Right atrium auricular region (tissue), 2 donors: ENCODE measurements around the gene HLF. TPM values are rescaled to one million over a fixed set of nuclear protein-coding genes. Genes with fewer than 3 reads are reported as not detected.
"Not testable (repeated sequence)": the region's sequence is repeated elsewhere in the genome, so short reads cannot be mapped to it uniquely, and the experiment has no call there.

ENCODE experiments used
- DNase-seq: peaks from one replicate; pipeline ENCODE4 v3.0.0-alpha.2; 2019; ENCODE audit warnings: low spot score
- H3K27ac ChIP-seq, 2 donors: fragments of 200-600 bp; sonication (generic); 1 replicate in 1 of 2; 2 replicates in 1 of 2; pipeline ENCODE4 v1.5.1; 2016 to 2019
- H3K27me3 ChIP-seq, 2 donors: fragments of 200-600 bp; sonication (generic); one replicate each; pipeline versions ENCODE4 v1.5.1 to v1.6.0; 2017 to 2019
- H3K36me3 ChIP-seq: fragments of 200-600 bp; sonication (generic); one replicate; pipeline ENCODE4 v1.5.1; 2016
- H3K4me1 ChIP-seq, 2 donors: fragments of 200-600 bp; sonication (generic); one replicate each; pipeline versions ENCODE4 v1.5.1 to v1.6.0; 2017 to 2019
- H3K4me3 ChIP-seq, 2 donors: fragments of 200-600 bp; sonication (generic); 1 replicate in 1 of 2; 2 replicates in 1 of 2; pipeline ENCODE4 v1.5.1; 2017 to 2019; ENCODE audit warnings: mild to moderate bottlenecking in 1 of 2, moderate library complexity in 1 of 2
- H3K9me3 ChIP-seq, 2 donors: fragments of 200-600 bp; sonication (generic); one replicate each; pipeline ENCODE4 v1.5.1; 2019
- total RNA-seq, 2 donors: library from RNA; depleted of rRNA; stranded (reverse); fragments of >200 nt; gene quantifications; one replicate each; pipeline ENCODE4 v1.1.0, GENCODE V29; 2016
- TF ChIP-seq, protein P1 (sequence below), 2 donors: fragments of 200-600 bp; sonication (generic); IDR thresholded peaks; one replicate each; pipeline ENCODE4 v1.5.1; 2019; ENCODE audit warnings: antibody characterized with exemption in 2 of 2

Gene HLF
- total RNA-seq, 2 donors from 2014 or later, result 36.9 to 38.4 TPM

DNA sequence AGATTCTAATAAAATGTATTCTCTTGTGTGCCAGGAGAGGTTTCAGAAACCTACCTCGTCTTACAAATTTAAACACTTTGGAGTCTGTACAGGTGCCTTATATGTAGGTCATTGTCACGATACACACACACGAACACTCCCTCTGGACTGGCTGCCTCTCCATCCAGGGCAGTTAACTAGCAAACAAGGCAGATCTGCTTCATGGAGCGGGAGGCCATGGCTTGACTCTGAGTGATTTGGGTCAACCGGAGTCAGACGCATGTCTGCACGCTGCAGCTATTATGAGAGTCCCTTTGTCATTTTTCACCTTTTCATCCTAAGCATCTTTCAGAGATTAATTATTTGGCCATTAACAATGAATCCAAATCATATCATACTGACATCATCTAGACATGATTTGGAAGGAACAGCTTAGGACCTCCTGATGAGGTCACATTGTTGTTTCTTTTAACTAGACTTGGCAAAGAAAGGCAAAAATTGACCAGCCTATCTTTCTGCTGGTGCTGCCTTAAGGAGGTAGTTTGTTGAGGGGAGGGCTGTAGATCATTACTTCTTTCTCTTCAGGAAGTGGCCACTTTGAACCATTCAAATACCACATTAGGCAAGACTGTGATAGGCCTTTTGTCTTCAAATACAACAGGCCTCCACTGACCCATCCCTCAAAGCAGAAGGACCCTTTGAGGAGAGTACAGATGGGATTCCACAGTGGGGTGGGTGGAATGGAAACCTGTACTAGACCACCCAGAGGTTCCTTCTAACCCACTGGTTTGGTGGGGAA, 58.9 kb downstream of the HLF start:
- H3K9me3 ChIP-seq, result no peaks in the 10 kb centered on the region
- H3K27ac ChIP-seq, result no peak overlapping the region
- TF ChIP-seq, protein P1, sequence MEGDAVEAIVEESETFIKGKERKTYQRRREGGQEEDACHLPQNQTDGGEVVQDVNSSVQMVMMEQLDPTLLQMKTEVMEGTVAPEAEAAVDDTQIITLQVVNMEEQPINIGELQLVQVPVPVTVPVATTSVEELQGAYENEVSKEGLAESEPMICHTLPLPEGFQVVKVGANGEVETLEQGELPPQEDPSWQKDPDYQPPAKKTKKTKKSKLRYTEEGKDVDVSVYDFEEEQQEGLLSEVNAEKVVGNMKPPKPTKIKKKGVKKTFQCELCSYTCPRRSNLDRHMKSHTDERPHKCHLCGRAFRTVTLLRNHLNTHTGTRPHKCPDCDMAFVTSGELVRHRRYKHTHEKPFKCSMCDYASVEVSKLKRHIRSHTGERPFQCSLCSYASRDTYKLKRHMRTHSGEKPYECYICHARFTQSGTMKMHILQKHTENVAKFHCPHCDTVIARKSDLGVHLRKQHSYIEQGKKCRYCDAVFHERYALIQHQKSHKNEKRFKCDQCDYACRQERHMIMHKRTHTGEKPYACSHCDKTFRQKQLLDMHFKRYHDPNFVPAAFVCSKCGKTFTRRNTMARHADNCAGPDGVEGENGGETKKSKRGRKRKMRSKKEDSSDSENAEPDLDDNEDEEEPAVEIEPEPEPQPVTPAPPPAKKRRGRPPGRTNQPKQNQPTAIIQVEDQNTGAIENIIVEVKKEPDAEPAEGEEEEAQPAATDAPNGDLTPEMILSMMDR (IDR thresholded peaks at IDR 0.05), result no peak
- no peaks in the 10 kb centered on the region for H3K27me3 ChIP-seq
- H3K4me3 ChIP-seq, result no peak overlapping the region
- no peaks in the 10 kb centered on the region for H3K4me1 ChIP-seq
- H3K36me3 ChIP-seq, result peaks cover 4% of the 10 kb centered on the region
- DNase-seq, result no peak

DNA sequence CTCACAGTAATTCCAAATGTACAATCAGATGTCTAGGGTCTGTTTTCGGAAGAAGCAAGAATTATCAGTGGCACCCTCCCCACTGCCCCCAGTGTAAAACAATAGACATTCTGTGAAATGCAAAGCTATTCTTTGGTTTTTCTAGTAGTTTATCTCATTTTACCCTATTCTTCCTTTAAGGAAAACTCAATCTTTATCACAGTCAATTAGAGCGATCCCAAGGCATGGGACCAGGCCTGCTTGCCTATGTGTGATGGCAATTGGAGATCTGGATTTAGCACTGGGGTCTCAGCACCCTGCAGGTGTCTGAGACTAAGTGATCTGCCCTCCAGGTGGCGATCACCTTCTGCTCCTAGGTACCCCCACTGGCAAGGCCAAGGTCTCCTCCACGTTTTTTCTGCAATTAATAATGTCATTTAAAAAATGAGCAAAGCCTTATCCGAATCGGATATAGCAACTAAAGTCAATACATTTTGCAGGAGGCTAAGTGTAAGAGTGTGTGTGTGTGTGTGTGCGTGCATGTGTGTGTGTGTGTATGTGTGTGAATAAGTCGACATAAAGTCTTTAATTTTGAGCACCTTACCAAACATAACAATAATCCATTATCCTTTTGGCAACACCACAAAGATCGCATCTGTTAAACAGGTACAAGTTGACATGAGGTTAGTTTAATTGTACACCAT, 59.7 kb downstream of the HLF start:
- Histone ChIP-seq H3K36me3 (peaks cover 4% of the 10 kb centered on the region), H3K4me3 (no peak overlapping the region), H3K27ac (no peak overlapping the region), H3K9me3 (no peaks in the 10 kb centered on the region), H3K27me3 (no peaks in the 10 kb centered on the region), H3K4me1 (no peaks in the 10 kb centered on the region)
- DNase-seq, result no peak
- TF ChIP-seq, protein P1 (IDR thresholded peaks at IDR 0.05), result no peak

DNA sequence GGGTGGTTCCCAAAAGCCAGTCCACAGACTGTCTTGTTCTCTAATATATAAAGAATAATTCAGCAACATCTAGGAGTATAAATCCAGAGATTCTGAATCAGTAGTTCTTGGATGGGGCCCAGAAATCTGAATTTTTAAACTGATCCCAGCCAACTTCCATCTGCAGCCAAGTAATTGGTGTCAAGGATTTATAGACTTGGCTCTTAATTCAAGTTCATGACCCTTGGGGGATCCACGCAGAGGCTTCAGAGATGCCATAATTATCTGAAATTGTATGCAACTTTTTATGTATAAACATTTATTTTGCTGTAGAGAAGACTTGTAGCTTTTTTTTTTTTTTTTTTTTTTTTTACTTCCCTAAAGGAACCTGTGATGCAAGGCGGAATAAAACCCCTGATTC, 60.6 kb downstream of the HLF start:
- Histone ChIP-seq H3K27ac (no peak overlapping the region), H3K9me3 (no peaks in the 10 kb centered on the region), H3K27me3 (no peaks in the 10 kb centered on the region), H3K36me3 (peaks cover 4% of the 10 kb centered on the region), H3K4me1 (no peaks in the 10 kb centered on the region), H3K4me3 (no peak overlapping the region)
- DNase-seq, result no peak
- TF ChIP-seq, protein P1 (IDR thresholded peaks at IDR 0.05), result no peak

DNA sequence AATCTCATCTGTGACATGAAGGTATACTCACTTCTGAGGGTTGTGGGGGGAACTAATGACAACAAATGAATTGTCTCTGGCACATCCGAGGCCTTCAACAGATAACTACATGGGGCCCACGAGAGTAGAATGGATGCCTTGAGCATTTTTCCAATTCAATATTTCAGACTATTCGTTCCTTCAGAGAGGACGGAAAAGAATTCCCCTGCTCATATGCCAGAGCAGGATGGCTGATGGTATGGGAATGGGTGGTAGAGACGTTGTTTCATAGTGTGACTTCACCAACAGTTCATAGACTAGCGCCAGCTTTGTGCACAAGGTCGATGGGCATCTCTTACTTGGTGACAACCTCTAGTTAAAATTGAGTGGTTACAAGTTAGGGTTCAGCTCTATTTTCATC, 61.3 kb downstream of the HLF start:
- Histone ChIP-seq H3K4me1 (no peaks in the 10 kb centered on the region), H3K27me3 (no peaks in the 10 kb centered on the region), H3K27ac (no peak overlapping the region), H3K36me3 (no peaks in the 10 kb centered on the region), H3K4me3 (no peak overlapping the region), H3K9me3 (no peaks in the 10 kb centered on the region)
- TF ChIP-seq, protein P1 (IDR thresholded peaks at IDR 0.05), result no peak
- no peak for DNase-seq

DNA sequence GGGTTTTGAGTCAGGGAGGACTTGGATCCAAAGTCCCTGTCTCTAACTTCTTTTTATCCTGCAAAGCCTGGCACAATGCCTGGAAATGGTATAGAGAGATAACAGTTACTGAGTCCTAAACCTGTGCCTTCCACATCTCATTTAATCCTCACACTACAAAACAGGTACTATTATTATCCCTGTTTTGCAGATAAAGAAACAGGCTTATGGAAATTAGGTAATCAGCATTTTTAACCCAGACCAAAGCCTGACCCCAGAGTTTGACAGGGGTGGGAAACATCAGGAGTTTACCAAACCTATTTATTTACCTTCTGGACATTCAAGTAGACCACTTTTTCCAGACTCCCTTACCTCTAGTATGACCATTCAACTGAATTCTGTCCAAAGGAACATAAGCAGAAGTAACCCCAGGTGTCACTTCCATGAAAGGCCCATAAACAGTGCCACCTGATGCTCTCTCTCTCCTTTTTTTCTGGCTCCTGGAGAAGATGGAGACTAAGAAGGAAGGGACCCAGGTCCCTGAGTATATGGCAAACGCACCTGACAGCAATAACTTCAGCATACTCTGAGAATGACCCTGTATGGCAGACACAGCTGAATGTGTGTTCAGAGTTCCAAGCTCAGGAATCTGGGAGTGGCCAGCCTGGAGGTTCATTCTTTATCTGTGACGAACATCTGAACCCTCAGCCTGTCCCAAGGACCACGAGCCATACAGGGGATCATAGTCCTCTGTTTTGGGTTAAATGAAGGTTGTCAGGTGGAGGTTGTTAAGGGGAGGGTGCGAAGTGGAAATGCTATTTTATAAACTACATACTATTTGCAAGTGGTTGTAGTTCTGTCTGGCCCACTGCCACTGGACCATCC, 62.7 kb downstream of the HLF start:
- Histone ChIP-seq H3K36me3 (no peaks in the 10 kb centered on the region), H3K4me1 (no peaks in the 10 kb centered on the region), H3K9me3 (no peaks in the 10 kb centered on the region), H3K27me3 (no peaks in the 10 kb centered on the region), H3K4me3 (no peak overlapping the region), H3K27ac (no peak overlapping the region)
- TF ChIP-seq, protein P1 (IDR thresholded peaks at IDR 0.05), result no peak
- no peak for DNase-seq

DNA sequence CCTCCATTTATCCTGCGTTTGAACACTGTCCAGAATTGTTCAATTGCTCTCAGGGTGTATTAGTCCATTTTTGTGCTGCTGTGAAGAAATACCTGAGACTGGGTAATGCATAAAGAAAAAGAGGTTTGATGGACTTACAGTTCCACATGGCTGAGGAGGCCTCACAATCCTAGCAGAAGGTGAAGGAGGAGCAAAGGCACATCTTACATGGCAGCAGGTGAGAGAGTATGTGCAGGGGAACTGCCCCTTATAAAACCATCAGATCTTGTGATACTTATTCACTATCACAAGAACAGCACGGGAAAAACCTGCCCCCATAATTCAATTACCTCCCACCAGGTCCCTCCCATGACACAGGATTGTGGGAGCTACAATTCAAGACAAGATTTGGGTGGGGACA, 63.8 kb downstream of the HLF start:
- DNase-seq, H3K27ac ChIP-seq, H3K4me1 ChIP-seq, H3K27me3 ChIP-seq, H3K36me3 ChIP-seq, H3K9me3 ChIP-seq, H3K4me3 ChIP-seq: not testable (repeated sequence)
